Keratinocyte (primary cell): ENCODE results near the gene ACOT13. TPM values are rescaled to one million over a fixed set of nuclear protein-coding genes. Genes with fewer than 3 reads are reported as not detected.

ENCODE experiments used
- DNase-seq: peaks from one replicate; pipeline ENCODE4 v3.0.0-alpha.2; 2011; ENCODE audit warnings: low read depth, missing footprints, low spot score
- FAIRE-seq: peaks from 2 replicates; lab custom pipeline; 2011; peaks lifted over from hg19 to GRCh38; lab: Jason Lieb, UNC
- H2AFZ ChIP-seq: 2 replicates; pipeline ENCODE4 v1.6.0; 2012; ENCODE audit warnings: low read length, control low read depth, inconsistent platforms; ENCODE audit not compliant: control insufficient read depth
- H3K27ac ChIP-seq: 2 replicates; pipeline ENCODE4 v1.5.1; 2011; ENCODE audit warnings: low read length; ENCODE audit not compliant: control insufficient read depth, insufficient read depth
- H3K27me3 ChIP-seq: 3 replicates; pipeline ENCODE4 v1.6.0; 2011; ENCODE audit warnings: low read length; ENCODE audit not compliant: control insufficient read depth, insufficient read depth; ENCODE audit errors: extremely low read depth
- H3K36me3 ChIP-seq, 2 experiments: 2 replicates in 1 of 2; 3 replicates in 1 of 2; pipeline ENCODE4 v1.5.1; 2011; ENCODE audit warnings: low read length in 2 of 2, mild to moderate bottlenecking in 1 of 2; ENCODE audit not compliant: control insufficient read depth in 2 of 2, insufficient read depth in 2 of 2; ENCODE audit errors: extremely low read depth in 1 of 2
- H3K4me1 ChIP-seq: 3 replicates; pipeline ENCODE4 v1.5.1; 2011; ENCODE audit warnings: low read length; ENCODE audit not compliant: control insufficient read depth, insufficient read depth; ENCODE audit errors: extremely low read depth
- H3K4me2 ChIP-seq: 3 replicates; pipeline ENCODE4 v1.6.0; 2011; ENCODE audit warnings: low read depth, low read length; ENCODE audit not compliant: control insufficient read depth, insufficient read depth; ENCODE audit errors: extremely low read depth
- H3K4me3 ChIP-seq, 3 experiments: fragments of 200-600 bp in 1 of 3; sonication (generic) in 1 of 3; 2 replicates in 2 of 3; 3 replicates in 1 of 3; pipeline ENCODE4 v1.5.1; 2011 to 2016; ENCODE audit warnings: low read length in 3 of 3, mild to moderate bottlenecking in 3 of 3, control low read depth in 2 of 3, inconsistent platforms in 1 of 3, low read depth in 1 of 3, mixed read lengths in 1 of 3, mixed run types in 1 of 3, moderate library complexity in 1 of 3; ENCODE audit not compliant: control insufficient read depth in 2 of 3, insufficient read depth in 2 of 3; ENCODE audit errors: extremely low read depth in 1 of 3
- H3K79me2 ChIP-seq: 2 replicates; pipeline ENCODE4 v1.6.0; 2012; ENCODE audit warnings: low read length; ENCODE audit not compliant: control insufficient read depth, insufficient read depth
- H3K9ac ChIP-seq: 3 replicates; pipeline ENCODE4 v1.6.0; 2011; ENCODE audit warnings: low read length; ENCODE audit not compliant: control insufficient read depth, insufficient read depth; ENCODE audit errors: extremely low read depth
- H3K9me1 ChIP-seq: 3 replicates; pipeline ENCODE4 v1.6.0; 2011; ENCODE audit warnings: low read length; ENCODE audit not compliant: control insufficient read depth, insufficient read depth; ENCODE audit errors: extremely low read depth
- H3K9me3 ChIP-seq: 2 replicates; pipeline ENCODE4 v1.5.1; 2012; ENCODE audit warnings: low read depth, low read length; ENCODE audit not compliant: control insufficient read depth
- H4K20me1 ChIP-seq: 3 replicates; pipeline ENCODE4 v1.6.0; 2011; ENCODE audit warnings: low read length; ENCODE audit not compliant: control insufficient read depth, insufficient read depth; ENCODE audit errors: extremely low read depth
- CTCF ChIP-seq, 3 experiments: IDR thresholded peaks in 1 of 3; conservative IDR thresholded peaks in 1 of 3; optimal IDR thresholded peaks in 1 of 3; 2 replicates in 2 of 3; 3 replicates in 1 of 3; pipeline versions ENCODE3 to v1.5.1; 2011; ENCODE audit warnings: low read length in 3 of 3, mild to moderate bottlenecking in 3 of 3, moderate library complexity in 2 of 3, control low read depth in 1 of 3, inconsistent platforms in 1 of 3; ENCODE audit not compliant: insufficient read depth in 2 of 3; ENCODE audit errors: extremely low read depth in 1 of 3
- EZH2 ChIP-seq: IDR thresholded peaks from one replicate; pipeline ENCODE4 v1.6.1; 2012; ENCODE audit warnings: inconsistent platforms, mild to moderate bottlenecking, low read length, moderate library complexity
- dilution Hi-C: fragments of 300-500 bp; cut with MboI; formaldehyde crosslinking; loops from one replicate; pipeline ENCODE4 v1.7.0; 2020; ENCODE audit warnings: low sequenced_read_pairs; ENCODE audit not compliant: extremely low pct_ligation_motif_present
- polyA plus RNA-seq, 5 experiments: library from polyadenylated mRNA; depleted of rRNA in 3 of 5; stranded (reverse) in 3 of 5; stranded (forward) in 1 of 5; unstranded in 1 of 5; fragments of >200 nt; gene quantifications; 1 replicate in 1 of 5; 2 replicates in 3 of 5; 3 replicates in 1 of 5; pipeline versions ENCODE4 v1.2.1 to v1.2.3, GENCODE V29; 2011 to 2012; ENCODE audit warnings: missing spikeins in 2 of 5, low read depth in 1 of 5, low replicate concordance in 1 of 5

Gene ACOT13
- polyA plus RNA-seq, 1 donor (not counting 4 experiments of a cell fraction or from before 2014, with no cell fraction given) = 57.9 TPM

DNA sequence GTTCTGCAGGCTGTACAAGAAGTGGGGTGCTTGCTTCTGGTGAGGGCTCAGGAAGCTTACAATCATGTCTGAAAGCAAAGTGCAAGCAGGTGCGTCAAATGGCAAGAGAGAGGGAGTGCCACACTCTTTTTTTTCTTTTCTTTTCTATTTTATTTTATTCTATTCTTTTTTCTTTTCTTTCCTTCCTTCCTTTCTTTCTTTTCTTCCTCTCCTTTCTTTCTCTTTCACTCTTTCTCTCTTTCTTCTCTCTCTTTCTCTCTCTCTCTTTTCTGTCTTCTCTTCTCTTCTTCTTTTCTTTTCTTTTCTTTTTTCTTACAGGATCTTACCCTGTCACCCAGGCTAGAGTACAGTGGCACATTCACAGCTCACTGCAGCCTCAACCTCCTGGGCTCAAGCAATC lies 19.5 kb downstream of the ACOT13 start:
- dilution Hi-C loops = no loop called here
- no peak overlapping the region for H3K4me3 ChIP-seq
- no peaks in the 10 kb centered on the region for H3K27me3 ChIP-seq
- no peaks in the 10 kb centered on the region for H3K4me1 ChIP-seq
- H3K9me1 ChIP-seq = no peaks in the 10 kb centered on the region
- no peak for DNase-seq
- no peak overlapping the region for H2AFZ ChIP-seq
- H3K36me3 ChIP-seq = no peaks in the 10 kb centered on the region
- H4K20me1 ChIP-seq = no peaks in the 10 kb centered on the region
- H3K9ac ChIP-seq = no peak overlapping the region
- no peaks in the 10 kb centered on the region for H3K79me2 ChIP-seq
- no peak overlapping the region for H3K4me2 ChIP-seq
- no peak for FAIRE-seq
- H3K9me3 ChIP-seq = no peaks in the 10 kb centered on the region
- no peak overlapping the region for H3K27ac ChIP-seq
- no peak for TF ChIP-seq EZH2
- no peak for TF ChIP-seq CTCF (optimal IDR thresholded peaks at IDR 0.05 in 1 of 3, IDR thresholded peaks at IDR 0.05 in 1 of 3, conservative IDR thresholded peaks at IDR 0.05 in 1 of 3; ENCODE audit: extremely low read depth in 1 of 3, insufficient read depth in 2 of 3, low read length in 3 of 3)

- Histone ChIP-seq H4K20me1 (no peaks in the 10 kb centered on the region), H3K9me1 (no peaks in the 10 kb centered on the region), H3K9ac (no peak overlapping the region), H3K4me2 (no peak overlapping the region), H3K36me3 (no peaks in the 10 kb centered on the region), H2AFZ (no peak overlapping the region), H3K27me3 (no peaks in the 10 kb centered on the region), H3K4me1 (no peaks in the 10 kb centered on the region), H3K79me2 (no peaks in the 10 kb centered on the region), H3K27ac (no peak overlapping the region), H3K9me3 (no peaks in the 10 kb centered on the region), H3K4me3 (no peak overlapping the region)
- dilution Hi-C loops = no loop called here
- TF ChIP-seq EZH2 (no peak), CTCF (optimal IDR thresholded peaks at IDR 0.05 in 1 of 3, IDR thresholded peaks at IDR 0.05 in 1 of 3, conservative IDR thresholded peaks at IDR 0.05 in 1 of 3; ENCODE audit: extremely low read depth in 1 of 3, insufficient read depth in 2 of 3, low read length in 3 of 3) (no peak)
- DNase-seq (no peak), FAIRE-seq (no peak)
These were observed 20.1 kb downstream of the ACOT13 start for GRCh38 chr6:24686946-24687345.
